H9 (cell line): ENCODE results near the gene PF4V1. TPM values are rescaled to one million over a fixed set of nuclear protein-coding genes. Genes with fewer than 3 reads are reported as not detected.

Experiments used
- DNase-seq: peaks from one replicate; pipeline ENCODE4 v3.0.0-alpha.2; 2017
- H2AFZ ChIP-seq: one replicate; pipeline ENCODE4 v1.6.1; 2013; ENCODE audit warnings: mild to moderate bottlenecking, low read length, control low read depth, moderate library complexity
- H2AK5ac ChIP-seq: 2 replicates; pipeline ENCODE4 v1.6.1; 2013; ENCODE audit warnings: low read length, control low read depth, mixed read lengths; ENCODE audit not compliant: insufficient read length
- H2BK120ac ChIP-seq: one replicate; pipeline ENCODE4 v1.6.1; 2013; ENCODE audit warnings: low read depth, mild to moderate bottlenecking, low read length, control low read depth, inconsistent platforms; ENCODE audit not compliant: poor library complexity, severe bottlenecking
- H2BK12ac ChIP-seq: 2 replicates; pipeline ENCODE4 v1.6.1; 2013; ENCODE audit warnings: low read length, control low read depth, mixed read lengths, low read depth; ENCODE audit not compliant: insufficient read length
- H2BK15ac ChIP-seq: 2 replicates; pipeline ENCODE4 v1.6.1; 2013; ENCODE audit warnings: low read depth, low read length, control low read depth
- H2BK20ac ChIP-seq: one replicate; pipeline ENCODE4 v1.6.1; 2013; ENCODE audit warnings: low read depth, mild to moderate bottlenecking, low read length, control low read depth, inconsistent platforms; ENCODE audit not compliant: poor library complexity, severe bottlenecking
- H2BK5ac ChIP-seq: 2 replicates; pipeline ENCODE4 v1.6.1; 2013; ENCODE audit warnings: low read length, control low read depth, mixed read lengths; ENCODE audit not compliant: insufficient read length
- H3K14ac ChIP-seq: 2 replicates; pipeline ENCODE4 v1.6.1; 2013; ENCODE audit warnings: low read length, control low read depth; ENCODE audit not compliant: insufficient read depth
- H3K18ac ChIP-seq: 2 replicates; pipeline ENCODE4 v1.6.1; 2013; ENCODE audit warnings: low read depth, mild to moderate bottlenecking, mixed read lengths, low read length, control low read depth; ENCODE audit not compliant: insufficient read length
- H3K23ac ChIP-seq: 2 replicates; pipeline ENCODE4 v1.6.1; 2013; ENCODE audit warnings: low read length, control low read depth, mixed read lengths, low read depth; ENCODE audit not compliant: insufficient read length
- H3K23me2 ChIP-seq: 2 replicates; pipeline ENCODE4 v1.6.1; 2013; ENCODE audit warnings: low read depth, mild to moderate bottlenecking, mixed read lengths, low read length, control low read depth; ENCODE audit not compliant: insufficient read length, poor library complexity, severe bottlenecking
- H3K27ac ChIP-seq: 2 replicates; pipeline ENCODE4 v1.5.1; 2013; ENCODE audit warnings: low read length, control low read depth, mixed read lengths, low read depth; ENCODE audit not compliant: insufficient read length
- H3K27me3 ChIP-seq: 2 replicates; pipeline ENCODE4 v1.6.1; 2013; ENCODE audit warnings: low read length, control low read depth, inconsistent platforms; ENCODE audit not compliant: insufficient read depth
- H3K4ac ChIP-seq: 2 replicates; pipeline ENCODE4 v1.6.1; 2013; ENCODE audit warnings: low read depth, mild to moderate bottlenecking, control low read depth, inconsistent platforms, low read length, moderate library complexity
- H3K4me1 ChIP-seq: 2 replicates; pipeline ENCODE4 v1.6.1; 2013; ENCODE audit warnings: low read length, control low read depth, inconsistent platforms; ENCODE audit not compliant: insufficient read depth
- H3K4me2 ChIP-seq: 2 replicates; pipeline ENCODE4 v1.6.1; 2013; ENCODE audit warnings: low read length, control low read depth, mixed read lengths; ENCODE audit not compliant: insufficient read length, insufficient read depth
- H3K56ac ChIP-seq: 2 replicates; pipeline ENCODE4 v1.6.1; 2013; ENCODE audit warnings: low read depth, mild to moderate bottlenecking, mixed read lengths, low read length, control low read depth; ENCODE audit not compliant: insufficient read length
- H3K79me1 ChIP-seq: 2 replicates; pipeline ENCODE4 v1.6.1; 2013; ENCODE audit warnings: low read depth, mild to moderate bottlenecking, moderate library complexity, low read length, control low read depth, inconsistent platforms; ENCODE audit not compliant: insufficient read depth, poor library complexity, severe bottlenecking
- H3K79me2 ChIP-seq: 2 replicates; pipeline ENCODE4 v1.6.1; 2013; ENCODE audit warnings: low read length, control low read depth, inconsistent platforms; ENCODE audit not compliant: insufficient read depth
- H3K9ac ChIP-seq: 2 replicates; pipeline ENCODE4 v1.6.1; 2013; ENCODE audit warnings: low read length, control low read depth, mixed read lengths; ENCODE audit not compliant: insufficient read length; ENCODE audit errors: extremely low read depth
- H3K9me3 ChIP-seq: one replicate; pipeline ENCODE4 v1.6.1; 2013; ENCODE audit warnings: low read depth, low read length, inconsistent platforms; ENCODE audit not compliant: control insufficient read depth
- H3T11ph ChIP-seq: one replicate; pipeline ENCODE4 v1.6.1; 2013; ENCODE audit warnings: mild to moderate bottlenecking, low read length, control low read depth, inconsistent platforms
- H4K20me1 ChIP-seq: one replicate; pipeline ENCODE4 v1.6.1; 2013; ENCODE audit not compliant: control insufficient read depth, insufficient read length, insufficient read depth
- H4K5ac ChIP-seq: 2 replicates; pipeline ENCODE4 v1.6.1; 2013; ENCODE audit warnings: low read depth, mild to moderate bottlenecking, mixed read lengths, low read length, control low read depth; ENCODE audit not compliant: insufficient read length
- H4K8ac ChIP-seq: replicated peaks from 2 replicates; pipeline ENCODE4 v1.6.1; 2013; ENCODE audit warnings: low read length, control low read depth, mixed read lengths, low read depth; ENCODE audit not compliant: insufficient read length
- H4K91ac ChIP-seq: 2 replicates; pipeline ENCODE4 v1.6.1; 2013; ENCODE audit warnings: low read depth, mild to moderate bottlenecking, moderate library complexity, mixed read lengths, low read length, control low read depth; ENCODE audit not compliant: insufficient read length
- H3K27ac Mint-ChIP-seq, 3 experiments: 2 replicates in 2 of 3; 3 replicates in 1 of 3; pipeline ENCODE4 v1.8.0; 2020 to 2021; ENCODE audit warnings: mixed read lengths in 3 of 3, mild to moderate bottlenecking in 1 of 3, moderate library complexity in 1 of 3
- H3K27me3 Mint-ChIP-seq: 2 replicates; pipeline ENCODE4 v1.8.0; 2021; ENCODE audit warnings: low read depth, mild to moderate bottlenecking, moderate library complexity, mixed read lengths
- H3K36me3 Mint-ChIP-seq, 3 experiments: 2 replicates in 2 of 3; 3 replicates in 1 of 3; pipeline ENCODE4 v1.8.0; 2020 to 2021; ENCODE audit warnings: low read depth in 3 of 3, mixed read lengths in 3 of 3; ENCODE audit not compliant: insufficient read depth in 1 of 3
- H3K4me1 Mint-ChIP-seq, 2 experiments: 2 replicates each; pipeline ENCODE4 v1.8.0; 2020; ENCODE audit warnings: mixed read lengths in 2 of 2
- H3K4me3 Mint-ChIP-seq, 2 experiments: 2 replicates in 1 of 2; 3 replicates in 1 of 2; pipeline ENCODE4 v1.8.0; 2020 to 2021; ENCODE audit warnings: mild to moderate bottlenecking in 2 of 2, mixed read lengths in 2 of 2, moderate library complexity in 1 of 2
- H3K9me3 Mint-ChIP-seq, 2 experiments: 2 replicates in 1 of 2; 3 replicates in 1 of 2; pipeline ENCODE4 v1.8.0; 2020; ENCODE audit warnings: mild to moderate bottlenecking in 2 of 2, mixed read lengths in 2 of 2, moderate library complexity in 1 of 2
- CTCF ChIP-seq: fragments of 200-600 bp; sonication (generic); conservative IDR thresholded peaks from 3 replicates; pipeline ENCODE4 v1.8.0; 2021; ENCODE audit warnings: antibody characterized with exemption, mild to moderate bottlenecking
- WGBS: extraction: QIAGEN DNeasy Blood & Tissue Kit; methylation state at CpG from one replicate; pipeline ENCODE4 v1.1.7; 2013; ENCODE audit warnings: missing lambda C conversion rate, low lambda C conversion rate, mixed read lengths; ENCODE audit not compliant: insufficient read length; ENCODE audit errors: extremely low coverage; 5-methylcytosine and 5-hydroxymethylcytosine counted together
- total RNA-seq: library from RNA; stranded (reverse); gene quantifications from 2 replicates; pipeline ENCODE4 v1.2.1, GENCODE V29; 2021

Gene PF4V1
- total RNA-seq, 1 experiment from 2014 or later, result not detected

- H3K56ac ChIP-seq, result no peak overlapping the region
- TF ChIP-seq CTCF, result no peak
- H4K8ac ChIP-seq, result no peak overlapping the region
- no peaks in the 10 kb centered on the region for H4K20me1 ChIP-seq
- H2BK15ac ChIP-seq, result no peak overlapping the region
- H2BK12ac ChIP-seq, result no peak overlapping the region
- H3K9me3 ChIP-seq, result no peaks in the 10 kb centered on the region
- no peak for DNase-seq
- Mint-ChIP-seq H3K9me3 (no peaks in the 10 kb centered on the region), H3K27ac (no peak overlapping the region), H3K4me3 (no peak overlapping the region), H3K36me3 (no peaks in the 10 kb centered on the region), H3K4me1 (no peaks in the 10 kb centered on the region), H3K27me3 (no peaks in the 10 kb centered on the region; the same call in 1 of the 2 replicates)
- no peak overlapping the region for H3K14ac ChIP-seq
- no peak overlapping the region for H2BK5ac ChIP-seq
- no peaks in the 10 kb centered on the region for H3K4me1 ChIP-seq
- H3K79me1 ChIP-seq, result no peaks in the 10 kb centered on the region
- H4K91ac ChIP-seq, result no peak overlapping the region
- no peaks in the 10 kb centered on the region for H3K27me3 ChIP-seq
- H2AFZ ChIP-seq, result no peak overlapping the region
- no peak overlapping the region for H3K4me2 ChIP-seq
- H3K23me2 ChIP-seq, result no peaks in the 10 kb centered on the region
- H2BK20ac ChIP-seq, result no peak overlapping the region
- no peak overlapping the region for H3T11ph ChIP-seq
- no peak overlapping the region for H4K5ac ChIP-seq
- H3K9ac ChIP-seq, result no peak overlapping the region
- H3K4ac ChIP-seq, result no peak overlapping the region
- no peak overlapping the region for H2AK5ac ChIP-seq
- H3K23ac ChIP-seq, result no peak overlapping the region
- no peak overlapping the region for H3K27ac ChIP-seq
- H3K79me2 ChIP-seq, result no peaks in the 10 kb centered on the region
- no CpG with 5 or more reads among the region's 3 CpGs for WGBS
- H2BK120ac ChIP-seq, result no peak overlapping the region
- H3K18ac ChIP-seq, result no peak overlapping the region
Observed at GRCh38 chr4:73892966-73893365, 39.9 kb downstream of the PF4V1 start.
